OCI-LY7 (cell line): Measurements from ENCODE around the gene AKR1B15. TPM values are rescaled to one million over a fixed set of nuclear protein-coding genes. Genes with fewer than 3 reads are reported as not detected.

Experiments
- BruUV-seq: library from RNA; stranded (reverse); fragments of 400-500 nt; replicated peaks from 2 replicates; lab custom pipeline; 2021; lab: Mats Ljungman, UMichigan
- CTCF ChIA-PET: fragments of 300-600 bp; sonication (Branson Sonifier 250); formaldehyde crosslinking; loops from one replicate; lab custom pipeline; 2022; ENCODE audit warnings: antibody characterized with exemption; ENCODE audit not compliant: unreplicated experiment; lab: Charles Lee
- POLR2A ChIA-PET: fragments of 300-600 bp; sonication (Branson Sonifier 250); formaldehyde crosslinking; loops from one replicate; lab custom pipeline; 2022; ENCODE audit warnings: antibody characterized with exemption; lab: Charles Lee
- DNase-seq: peaks from one replicate; pipeline ENCODE4 v3.0.0-alpha.2; 2015; ENCODE audit warnings: low spot score
- H2AFZ ChIP-seq: fragments of 200-600 bp; sonication (generic), shearing (Covaris generic); 2 replicates; pipeline ENCODE4 v1.6.1; 2014; ENCODE audit warnings: mild to moderate bottlenecking, antibody characterized with exemption, low read length, moderate library complexity
- H3K27ac ChIP-seq: fragments of 200-600 bp; sonication (generic); 2 replicates; pipeline ENCODE4 v1.5.1; 2014; ENCODE audit warnings: mixed run types, low read depth, mild to moderate bottlenecking, moderate library complexity, low read length, inconsistent platforms; ENCODE audit not compliant: poor library complexity, severe bottlenecking
- H3K36me3 ChIP-seq: fragments of 200-600 bp; sonication (generic); 2 replicates; pipeline ENCODE4 v1.6.1; 2014; ENCODE audit warnings: mild to moderate bottlenecking, antibody characterized with exemption, low read length, moderate library complexity, mixed read lengths; ENCODE audit not compliant: insufficient read depth
- H3K4me1 ChIP-seq: fragments of 200-600 bp; sonication (generic); 2 replicates; pipeline ENCODE4 v1.5.1; 2014; ENCODE audit warnings: mild to moderate bottlenecking, low read length; ENCODE audit not compliant: insufficient read depth, poor library complexity, severe bottlenecking
- H3K4me2 ChIP-seq: fragments of 200-600 bp; sonication (generic); 2 replicates; pipeline ENCODE4 v1.6.1; 2014; ENCODE audit warnings: mild to moderate bottlenecking, low read length
- H3K4me3 ChIP-seq: fragments of 200-600 bp; sonication (generic); 2 replicates; pipeline ENCODE4 v1.5.1; 2014; ENCODE audit warnings: mild to moderate bottlenecking, low read depth, low read length; ENCODE audit not compliant: poor library complexity, severe bottlenecking
- H3K79me2 ChIP-seq: fragments of 200-600 bp; sonication (generic); 2 replicates; pipeline ENCODE4 v1.6.1; 2016; ENCODE audit warnings: low read depth, mild to moderate bottlenecking, low read length, moderate library complexity, mixed read lengths; ENCODE audit not compliant: insufficient read depth
- H3K9me2 ChIP-seq: fragments of 200-600 bp; sonication (generic); 2 replicates; pipeline ENCODE4 v1.6.1; 2016; ENCODE audit warnings: mild to moderate bottlenecking, low read length, mixed read lengths; ENCODE audit not compliant: insufficient read depth
- H3K9me3 ChIP-seq: fragments of 200-600 bp; sonication (generic); 2 replicates; pipeline ENCODE4 v1.6.1; 2014; ENCODE audit warnings: mild to moderate bottlenecking, mixed run types, low read length, mixed read lengths
- H4K20me1 ChIP-seq: fragments of 200-600 bp; sonication (generic); 2 replicates; pipeline ENCODE4 v1.6.1; 2014; ENCODE audit warnings: mild to moderate bottlenecking, antibody characterized with exemption, low read length, moderate library complexity, mixed read lengths; ENCODE audit not compliant: insufficient read depth
- CTCF ChIP-seq: fragments of 200-600 bp; sonication (generic); conservative IDR thresholded peaks from 2 replicates; pipeline ENCODE4 v1.5.1; 2014; ENCODE audit warnings: mild to moderate bottlenecking, antibody characterized with exemption, low read length, moderate library complexity, mixed read lengths
- EZH2phosphoT487 ChIP-seq: fragments of 200-600 bp; sonication (generic); IDR thresholded peaks from 2 replicates; pipeline ENCODE4 v1.6.1; 2018; ENCODE audit warnings: low read depth, borderline replicate concordance, mild to moderate bottlenecking, mixed run types, antibody characterized with exemption, low read length, moderate library complexity, mixed read lengths
- intact Hi-C: fragments of 100-400 bp; cut with micrococcal nuclease; formaldehyde crosslinking; loops from one replicate; pipeline ENCODE4 v1.10.0; 2022; ENCODE audit not compliant: unreplicated experiment
- total RNA-seq, 2 experiments: library from RNA; depleted of rRNA in 1 of 2; stranded (reverse); fragments of >200 nt in 1 of 2; shearing (Covaris generic) in 1 of 2; gene quantifications; 2 replicates each; pipeline ENCODE4 v1.2.3, GENCODE V29; 2014 to 2022

The AKR1B15 gene
- total RNA-seq, 2 experiments from 2014 or later: not detected

- Histone ChIP-seq H3K4me1 (no peaks in the 10 kb centered on the region), H3K79me2 (no peaks in the 10 kb centered on the region), H4K20me1 (no peaks in the 10 kb centered on the region), H3K4me3 (no peak overlapping the region), H3K36me3 (no peaks in the 10 kb centered on the region), H2AFZ (no peak overlapping the region), H3K27ac (no peak overlapping the region), H3K4me2 (no peak overlapping the region), H3K9me2 (no peaks in the 10 kb centered on the region), H3K9me3 (no peaks in the 10 kb centered on the region)
- POLR2A ChIA-PET: no interaction called here
- TF ChIP-seq EZH2phosphoT487: no peak
- no peak for TF ChIP-seq CTCF
- intact Hi-C loops: no loop called here
- BruUV-seq: no TSS peak
- CTCF ChIA-PET: no interaction called here
- DNase-seq: no peak
Measured at GRCh38 chr7:134502463-134503371, 46.2 kb upstream of the AKR1B15 start.

GRCh38 chr7:134504660-134505164, 44.2 kb upstream of the AKR1B15 start:
- CTCF ChIA-PET: no interaction called here
- TF ChIP-seq CTCF (no peak), EZH2phosphoT487 (no peak)
- no peak for DNase-seq
- intact Hi-C loops: no loop called here
- Histone ChIP-seq H3K79me2 (no peaks in the 10 kb centered on the region), H4K20me1 (no peaks in the 10 kb centered on the region), H3K9me2 (no peaks in the 10 kb centered on the region), H3K4me2 (no peak overlapping the region), H3K27ac (no peak overlapping the region), H2AFZ (no peak overlapping the region), H3K9me3 (no peaks in the 10 kb centered on the region), H3K4me1 (no peaks in the 10 kb centered on the region), H3K36me3 (no peaks in the 10 kb centered on the region), H3K4me3 (no peak overlapping the region)
- POLR2A ChIA-PET: no interaction called here
- no TSS peak for BruUV-seq

- TF ChIP-seq CTCF (no peak), EZH2phosphoT487 (no peak)
- no peak for DNase-seq
- H3K4me1 ChIP-seq: no peaks in the 10 kb centered on the region
- no peak overlapping the region for H3K4me3 ChIP-seq
- no peaks in the 10 kb centered on the region for H3K9me2 ChIP-seq
- no peaks in the 10 kb centered on the region for H3K79me2 ChIP-seq
- H4K20me1 ChIP-seq: no peaks in the 10 kb centered on the region
- H3K9me3 ChIP-seq: no peaks in the 10 kb centered on the region
- POLR2A ChIA-PET: no interaction called here
- H2AFZ ChIP-seq: no peak overlapping the region
- CTCF ChIA-PET: no interaction called here
- intact Hi-C loops: no loop called here
- BruUV-seq: no TSS peak
- no peaks in the 10 kb centered on the region for H3K36me3 ChIP-seq
- H3K27ac ChIP-seq: no peak overlapping the region
- no peak overlapping the region for H3K4me2 ChIP-seq
Measured at GRCh38 chr7:134505856-134506255, 43.1 kb upstream of the AKR1B15 start.
